ENCODE measurements around the gene HES1. TPM values are rescaled to one million over a fixed set of nuclear protein-coding genes. Genes with fewer than 3 reads are reported as not detected.

Gene HES1
- total RNA-seq, 1 donor from 2014 or later: 51.6 TPM

DNA sequence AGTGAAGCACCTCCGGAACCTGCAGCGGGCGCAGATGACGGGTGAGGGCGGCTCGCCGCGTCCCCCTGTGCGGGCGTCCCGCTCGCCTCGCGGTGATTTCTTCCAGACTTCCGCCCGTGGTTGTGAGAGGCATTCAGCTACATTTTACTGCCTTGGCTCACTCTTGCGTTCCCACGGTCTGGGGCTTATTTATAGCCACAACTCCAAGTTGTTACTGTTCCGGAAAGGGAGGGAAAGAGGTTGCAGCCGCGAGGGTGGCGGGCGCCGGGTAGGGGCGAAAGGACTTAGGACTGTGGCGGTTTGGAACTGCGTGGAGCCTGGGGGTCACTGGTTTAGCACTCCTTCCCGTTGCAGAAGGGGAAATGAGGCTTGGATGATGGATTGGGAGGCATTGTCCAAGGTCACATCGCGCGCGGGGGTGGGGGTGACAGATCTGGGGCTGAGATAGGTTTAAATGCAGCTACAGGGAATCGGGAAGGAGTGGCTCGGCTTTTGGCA lies 1.1 kb downstream of the HES1 start:
- Mint-ChIP-seq H3K27ac (ENCODE audit: unreplicated experiment) (peak overlapping the region; percentile 90), H3K4me1 (ENCODE audit: unreplicated experiment) (peaks cover 54% of the 10 kb centered on the region)
- DNase-seq (ENCODE audit: extremely low spot score, unreplicated experiment): no peak

GRCh38 chr3:194137506-194138474 lies 1.8 kb downstream of the HES1 start:
- Mint-ChIP-seq H3K27ac (ENCODE audit: unreplicated experiment) (peak overlapping the region; percentile 90), H3K36me3 (ENCODE audit: unreplicated experiment) (peaks cover 10% of the 10 kb centered on the region), H3K4me1 (ENCODE audit: unreplicated experiment) (peaks cover 56% of the 10 kb centered on the region), H3K27me3 (ENCODE audit: unreplicated experiment) (no peaks in the 10 kb centered on the region), H3K4me3 (ENCODE audit: unreplicated experiment) (peak overlapping the region; percentile 97), H3K9me3 (ENCODE audit: unreplicated experiment) (no peaks in the 10 kb centered on the region)
- no peak for DNase-seq (ENCODE audit: extremely low spot score, unreplicated experiment)
- peak; percentile 55 for TF ChIP-seq CTCF (IDR thresholded peaks at IDR 0.05)

More for the DNA sequence above, 1.1 kb downstream of the HES1 start:
- Mint-ChIP-seq H3K27me3 (ENCODE audit: unreplicated experiment) (peaks cover 6% of the 10 kb centered on the region), H3K36me3 (ENCODE audit: unreplicated experiment) (peaks cover 10% of the 10 kb centered on the region), H3K9me3 (ENCODE audit: unreplicated experiment) (no peaks in the 10 kb centered on the region), H3K4me3 (ENCODE audit: unreplicated experiment) (peak overlapping the region; percentile 97)
- TF ChIP-seq CTCF (IDR thresholded peaks at IDR 0.05): no peak

DNA sequence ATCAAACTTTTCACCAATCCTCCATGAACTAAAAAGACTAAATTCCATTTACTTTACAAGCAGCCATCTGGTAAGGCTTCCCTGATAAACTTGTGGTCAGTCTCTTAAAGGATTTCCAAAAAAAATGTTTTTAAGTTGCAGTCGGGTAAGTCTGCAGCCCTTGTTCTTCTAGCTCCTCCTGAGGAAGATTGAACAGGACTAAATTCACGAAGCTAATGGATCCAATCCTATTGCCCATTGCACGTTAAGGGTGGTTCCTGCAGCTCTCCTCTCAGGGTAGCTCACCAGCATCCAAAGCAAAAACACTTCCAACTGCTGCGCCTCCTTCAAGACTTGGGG lies 2.8 kb downstream of the HES1 start:
- H3K27me3 Mint-ChIP-seq (ENCODE audit: unreplicated experiment): no peaks in the 10 kb centered on the region
- DNase-seq (ENCODE audit: extremely low spot score, unreplicated experiment): no peak
- no peak for TF ChIP-seq CTCF (IDR thresholded peaks at IDR 0.05)
- H3K9me3 Mint-ChIP-seq (ENCODE audit: unreplicated experiment): no peaks in the 10 kb centered on the region
- peak overlapping the region; percentile 89 for H3K4me3 Mint-ChIP-seq (ENCODE audit: unreplicated experiment)
- H3K36me3 Mint-ChIP-seq (ENCODE audit: unreplicated experiment): peaks cover 10% of the 10 kb centered on the region
- peak overlapping the region; percentile 81 for H3K27ac Mint-ChIP-seq (ENCODE audit: unreplicated experiment)
- H3K4me1 Mint-ChIP-seq (ENCODE audit: unreplicated experiment): peaks cover 48% of the 10 kb centered on the region

- no peak for DNase-seq (ENCODE audit: extremely low spot score, unreplicated experiment)
- H3K27ac Mint-ChIP-seq (ENCODE audit: unreplicated experiment): peak overlapping the region; percentile 81
- TF ChIP-seq CTCF (IDR thresholded peaks at IDR 0.05): no peak
- H3K4me3 Mint-ChIP-seq (ENCODE audit: unreplicated experiment): peak overlapping the region; percentile 89
- H3K9me3 Mint-ChIP-seq (ENCODE audit: unreplicated experiment): no peaks in the 10 kb centered on the region
- peaks cover 3% of the 10 kb centered on the region for H3K27me3 Mint-ChIP-seq (ENCODE audit: unreplicated experiment)
- H3K4me1 Mint-ChIP-seq (ENCODE audit: unreplicated experiment): peaks cover 47% of the 10 kb centered on the region
- peaks cover 10% of the 10 kb centered on the region for H3K36me3 Mint-ChIP-seq (ENCODE audit: unreplicated experiment)
These were observed 3.3 kb downstream of the HES1 start for GRCh38 chr3:194139071-194139813.
